ENCODE measurements around the gene ANO10. TPM values are rescaled to one million over a fixed set of nuclear protein-coding genes. Genes with fewer than 3 reads are reported as not detected.
A peak's percentile ranks its signal among the peaks of the same experiment; 100 is the strongest.

The ANO10 gene
- total and polyA plus RNA-seq, 10 donors: 2.6 to 21.7 (median 16.6) TPM

GRCh38 chr3:43478118-43478785, 143.6 kb downstream of the ANO10 start:
- H3K4me1 ChIP-seq: peaks cover 0 to 27% (median 14%) of the 10 kb centered on the region in 6 donors
- 77 to 92% (median 83%) methylated on average over 1 of the region's 1 CpG for WGBS, 5 donors
- H3K4me3 ChIP-seq: no peak overlapping the region
- intact Hi-C loops (cut with DNase I; ENCODE audit: low total_unique reads): no loop called here
- no peaks in the 10 kb centered on the region for H3K9me3 ChIP-seq
- H3K27ac ChIP-seq: peak overlapping the region; percentile 70 to 84 (median 81)
- no peak for TF ChIP-seq POLR2A (IDR thresholded peaks at IDR 0.05)
- TF ChIP-seq POLR2AphosphoS5 (IDR thresholded peaks at IDR 0.05): no peak
- TF ChIP-seq CTCF (IDR thresholded peaks at IDR 0.05 in 8 of 11, conservative IDR thresholded peaks at IDR 0.05 in 3 of 11): no peak
- H3K27me3 ChIP-seq (replicated peaks in 1 of 7): no peaks in the 10 kb centered on the region
- no peak for DNase-seq
- H3K36me3 ChIP-seq: no peaks in the 10 kb centered on the region

- Histone ChIP-seq H3K36me3 (no peaks in the 10 kb centered on the region), H3K4me3 (no peak overlapping the region), H3K9me3 (no peaks in the 10 kb centered on the region), H3K4me1 (peaks cover 0 to 27% (median 14%) of the 10 kb centered on the region in 6 donors), H3K27ac (peak overlapping the region; percentile 70 to 84 (median 81)), H3K27me3 (replicated peaks in 1 of 7) (no peaks in the 10 kb centered on the region)
- peak; percentile 90 for DNase-seq
- intact Hi-C loops (cut with DNase I; ENCODE audit: low total_unique reads): no loop called here
- WGBS, 5 donors: 48 to 65% (median 57%) methylated on average over 6 of the region's 6 CpGs
- TF ChIP-seq POLR2A (IDR thresholded peaks at IDR 0.05) (no peak), CTCF (IDR thresholded peaks at IDR 0.05 in 8 of 11, conservative IDR thresholded peaks at IDR 0.05 in 3 of 11) (no peak), POLR2AphosphoS5 (IDR thresholded peaks at IDR 0.05) (peak in 1 of 3 donors; percentile 92)
These were observed 144.2 kb downstream of the ANO10 start for GRCh38 chr3:43477600-43477999.

- TF ChIP-seq CTCF (IDR thresholded peaks at IDR 0.05 in 8 of 11, conservative IDR thresholded peaks at IDR 0.05 in 3 of 11) (no peak), POLR2AphosphoS5 (IDR thresholded peaks at IDR 0.05) (no peak), POLR2A (IDR thresholded peaks at IDR 0.05) (no peak)
- H3K36me3 ChIP-seq: no peaks in the 10 kb centered on the region
- no peaks in the 10 kb centered on the region for H3K9me3 ChIP-seq
- no peak overlapping the region for H3K4me3 ChIP-seq
- intact Hi-C loops (cut with DNase I; ENCODE audit: low total_unique reads): no loop called here
- no peak for DNase-seq
- no peaks in the 10 kb centered on the region for H3K27me3 ChIP-seq (replicated peaks in 1 of 7)
- no peak overlapping the region for H3K27ac ChIP-seq
- peaks cover 0 to 29% (median 12%) of the 10 kb centered on the region in 6 donors for H3K4me1 ChIP-seq
- 77 to 84% (median 79%) methylated on average over 1 of the region's 1 CpG for WGBS, 5 donors
These were observed 148.1 kb downstream of the ANO10 start for GRCh38 chr3:43473737-43474136.

- H3K36me3 ChIP-seq: no peaks in the 10 kb centered on the region
- intact Hi-C loops (cut with DNase I; ENCODE audit: low total_unique reads): no loop called here
- H3K4me1 ChIP-seq: peaks cover 0 to 24% (median 12%) of the 10 kb centered on the region in 6 donors
- WGBS, 5 donors: 90 to 95% (median 94%) methylated on average over 10 of the region's 10 CpGs
- no peak for TF ChIP-seq CTCF (IDR thresholded peaks at IDR 0.05 in 8 of 11, conservative IDR thresholded peaks at IDR 0.05 in 3 of 11)
- TF ChIP-seq POLR2AphosphoS5 (IDR thresholded peaks at IDR 0.05): no peak
- TF ChIP-seq POLR2A (IDR thresholded peaks at IDR 0.05): no peak
- H3K27me3 ChIP-seq (replicated peaks in 1 of 7): no peaks in the 10 kb centered on the region
- H3K4me3 ChIP-seq: no peak overlapping the region
- H3K27ac ChIP-seq: no peak overlapping the region
- no peaks in the 10 kb centered on the region for H3K9me3 ChIP-seq
- DNase-seq: no peak
These were observed 148.6 kb downstream of the ANO10 start for GRCh38 chr3:43473244-43473643.

Measured in spleen (tissue), 11 donors.